Measurements from ENCODE around the gene PLXDC1.
"Not testable (repeated sequence)": the region's sequence is repeated elsewhere in the genome, so short reads cannot be mapped to it uniquely, and the experiment has no call there.

Gene PLXDC1

GRCh38 chr17:39183720-39184119, 32.3 kb upstream of the PLXDC1 start:
- intact Hi-C loops (cut with DNase I) = no loop called here
- DNase-seq = no peak

GRCh38 chr17:39183045-39183444, 31.6 kb upstream of the PLXDC1 start:
- no peak for DNase-seq
- intact Hi-C loops (cut with DNase I) = no loop called here

GRCh38 chr17:39181303-39181702, 29.9 kb upstream of the PLXDC1 start:
- intact Hi-C loops (cut with DNase I) = no loop called here

GRCh38 chr17:39178536-39178935, 27.1 kb upstream of the PLXDC1 start:
- intact Hi-C loops (cut with DNase I) = no loop called here
- no peak for DNase-seq

More at GRCh38 chr17:39181303-39181702, 29.9 kb upstream of the PLXDC1 start:
- no peak for DNase-seq

- intact Hi-C loops (cut with DNase I) = no loop called here
- DNase-seq = peak in 2 of 10 donors; percentile 22 to 88
These were observed 25.8 kb upstream of the PLXDC1 start for GRCh38 chr17:39177256-39177655.

- no peak for DNase-seq
- intact Hi-C loops (cut with DNase I) = no loop called here
These were observed 24.3 kb upstream of the PLXDC1 start for GRCh38 chr17:39175695-39176093.

GRCh38 chr17:39174920-39175694, 23.7 kb upstream of the PLXDC1 start:
- DNase-seq = peak in 8 of 10 donors; percentile 63 to 95 (median 80)
- intact Hi-C loops (cut with DNase I) = no loop called here

- DNase-seq = no peak
- intact Hi-C loops (cut with DNase I) = no loop called here
These were observed 22.3 kb upstream of the PLXDC1 start for GRCh38 chr17:39173526-39174274.

GRCh38 chr17:39173080-39173479, 21.6 kb upstream of the PLXDC1 start:
- DNase-seq = no peak
- intact Hi-C loops (cut with DNase I) = no loop called here

- no peak for DNase-seq
- intact Hi-C loops (cut with DNase I) = no loop called here
These were observed 20.5 kb upstream of the PLXDC1 start for GRCh38 chr17:39171933-39172332.

GRCh38 chr17:39170558-39170957, 19.1 kb upstream of the PLXDC1 start:
- intact Hi-C loops (cut with DNase I) = no loop called here
- no peak for DNase-seq

GRCh38 chr17:39170109-39170508, 18.7 kb upstream of the PLXDC1 start:
- intact Hi-C loops (cut with DNase I) = no loop called here
- DNase-seq = no peak

GRCh38 chr17:39169518-39169917, 18.1 kb upstream of the PLXDC1 start:
- intact Hi-C loops (cut with DNase I) = no loop called here
- no peak for DNase-seq

GRCh38 chr17:39169101-39169500, 17.7 kb upstream of the PLXDC1 start:
- DNase-seq = no peak
- intact Hi-C loops (cut with DNase I) = no loop called here

GRCh38 chr17:39168503-39168902, 17.1 kb upstream of the PLXDC1 start:
- intact Hi-C loops (cut with DNase I); DNase-seq: not testable (repeated sequence)

GRCh38 chr17:39167476-39167875, 16.0 kb upstream of the PLXDC1 start:
- intact Hi-C loops (cut with DNase I) = no loop called here
- DNase-seq = no peak

GRCh38 chr17:39166437-39167335, 15.2 kb upstream of the PLXDC1 start:
- DNase-seq = no peak
- intact Hi-C loops (cut with DNase I) = no loop called here

GRCh38 chr17:39165841-39166349, 14.5 kb upstream of the PLXDC1 start, which contains the start of gene ARL5C:
TSS of gene ARL5C (minus strand) at chr17:39166161. CDS start at chr17:39165760, 401 bp downstream.
- intact Hi-C loops (cut with DNase I) = no loop called here
- DNase-seq = no peak

GRCh38 chr17:39165178-39165840, 13.9 kb upstream of the PLXDC1 start:
- intact Hi-C loops (cut with DNase I) = no loop called here
- no peak for DNase-seq

- intact Hi-C loops (cut with DNase I) = no loop called here
- peak; percentile 47 to 95 (median 71) for DNase-seq
These were observed 13.3 kb upstream of the PLXDC1 start for GRCh38 chr17:39164675-39165143.
